HG03095 (cell line): ENCODE measurements around the gene FERD3L.

Source experiments
- ATAC-seq: cut with Tn5 transposase; IDR thresholded peaks from one replicate; pipeline ENCODE4 v1.9.1; 2021; ENCODE audit warnings: moderate library complexity; ENCODE audit not compliant: unreplicated experiment

The FERD3L gene

GRCh38 chr7:19117091-19117869 lies 27.9 kb downstream of the FERD3L start, which contains the start of gene TWIST1:
Gene TWIST1 (minus strand): TSS chr7:19117636. CDS start chr7:19117321, 315 bp downstream.
- ATAC-seq: no peak

- ATAC-seq: no peak
These were observed 28.8 kb downstream of the FERD3L start for GRCh38 chr7:19116121-19117090.

GRCh38 chr7:19114551-19114855 lies 30.7 kb downstream of the FERD3L start:
- ATAC-seq: no peak

GRCh38 chr7:19113855-19114550 lies 31.2 kb downstream of the FERD3L start:
- no peak for ATAC-seq

GRCh38 chr7:19113002-19113350 lies 32.2 kb downstream of the FERD3L start:
- no peak for ATAC-seq

GRCh38 chr7:19112274-19113001 lies 32.8 kb downstream of the FERD3L start:
- no peak for ATAC-seq

GRCh38 chr7:19111474-19112273 lies 33.5 kb downstream of the FERD3L start:
- ATAC-seq: no peak

- ATAC-seq: no peak
These were observed 34.4 kb downstream of the FERD3L start for GRCh38 chr7:19110776-19111175.

GRCh38 chr7:19110026-19110730 lies 35.0 kb downstream of the FERD3L start:
- no peak for ATAC-seq

- ATAC-seq: no peak
These were observed 35.9 kb downstream of the FERD3L start for GRCh38 chr7:19109000-19109946.

- ATAC-seq: no peak
These were observed 37.7 kb downstream of the FERD3L start for GRCh38 chr7:19107356-19108146.

- ATAC-seq: no peak
These were observed 38.2 kb downstream of the FERD3L start for GRCh38 chr7:19107081-19107355.

GRCh38 chr7:19106241-19107080 lies 38.8 kb downstream of the FERD3L start:
- no peak for ATAC-seq

- ATAC-seq: no peak
These were observed 39.7 kb downstream of the FERD3L start for GRCh38 chr7:19105546-19105945.

- ATAC-seq: no peak
These were observed 40.4 kb downstream of the FERD3L start for GRCh38 chr7:19104811-19105210.

- ATAC-seq: no peak
These were observed 42.3 kb downstream of the FERD3L start for GRCh38 chr7:19102884-19103283.

GRCh38 chr7:19101909-19102308 lies 43.3 kb downstream of the FERD3L start:
- ATAC-seq: no peak
